ENCODE results near the gene LRIG3.

LRIG3 gene

DNA sequence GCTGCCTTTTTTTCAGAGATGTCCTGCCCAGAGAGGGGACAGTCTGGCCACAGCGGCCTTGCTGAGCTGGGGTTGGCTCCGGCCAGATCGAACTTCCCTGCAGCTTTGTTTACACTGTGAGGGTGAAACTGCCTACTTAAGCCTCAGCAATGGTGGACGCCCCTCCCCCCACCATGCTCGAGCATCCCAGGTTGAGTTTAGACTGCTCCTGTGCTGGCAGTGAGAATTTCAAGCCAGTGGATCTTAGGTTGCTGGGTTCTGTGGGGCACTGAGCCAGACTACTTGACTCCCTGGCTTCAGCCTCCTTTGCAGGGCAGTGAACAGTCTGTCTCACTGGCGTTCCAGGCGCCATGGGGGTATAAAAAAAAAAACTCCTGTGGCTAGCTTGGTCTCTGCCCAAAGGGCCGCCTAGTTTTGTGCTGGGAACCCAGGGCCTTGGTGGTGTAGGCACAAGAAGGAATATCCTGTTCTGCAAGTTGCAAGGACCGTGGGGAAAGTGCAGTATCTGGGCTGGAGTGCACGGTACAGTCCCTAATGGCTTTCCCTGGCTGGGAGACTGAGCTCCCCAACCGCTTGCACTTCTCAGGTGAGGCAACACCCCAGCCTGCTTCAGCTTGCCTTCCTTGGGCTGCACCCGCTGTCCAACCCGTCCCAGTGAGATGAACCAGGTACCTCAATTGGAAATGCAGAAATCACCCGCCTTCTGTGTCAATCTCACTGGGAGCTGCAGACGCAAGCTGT lies 79.1 kb downstream of the LRIG3 start:
- TF ChIP-seq BACH2 (CRISPR knock-in tag; IDR thresholded peaks at IDR 0.05; ENCODE audit: borderline replicate concordance) (no peak), ZFP3 (CRISPR knock-in tag; IDR thresholded peaks at IDR 0.05) (no peak), GLIS3 (CRISPR knock-in tag; IDR thresholded peaks at IDR 0.05) (no peak), RARB (CRISPR knock-in tag; IDR thresholded peaks at IDR 0.05) (no peak), TOX (CRISPR knock-in tag; IDR thresholded peaks at IDR 0.05; ENCODE audit: borderline replicate concordance) (no peak), ZC3H10 (CRISPR knock-in tag; IDR thresholded peaks at IDR 0.05) (no peak), ZNF70 (CRISPR knock-in tag; IDR thresholded peaks at IDR 0.05) (no peak), ZFP30 (CRISPR knock-in tag; IDR thresholded peaks at IDR 0.05) (no peak), CSDC2 (CRISPR knock-in tag; IDR thresholded peaks at IDR 0.05) (no peak)
- TF ChIP-seq, protein P1, sequence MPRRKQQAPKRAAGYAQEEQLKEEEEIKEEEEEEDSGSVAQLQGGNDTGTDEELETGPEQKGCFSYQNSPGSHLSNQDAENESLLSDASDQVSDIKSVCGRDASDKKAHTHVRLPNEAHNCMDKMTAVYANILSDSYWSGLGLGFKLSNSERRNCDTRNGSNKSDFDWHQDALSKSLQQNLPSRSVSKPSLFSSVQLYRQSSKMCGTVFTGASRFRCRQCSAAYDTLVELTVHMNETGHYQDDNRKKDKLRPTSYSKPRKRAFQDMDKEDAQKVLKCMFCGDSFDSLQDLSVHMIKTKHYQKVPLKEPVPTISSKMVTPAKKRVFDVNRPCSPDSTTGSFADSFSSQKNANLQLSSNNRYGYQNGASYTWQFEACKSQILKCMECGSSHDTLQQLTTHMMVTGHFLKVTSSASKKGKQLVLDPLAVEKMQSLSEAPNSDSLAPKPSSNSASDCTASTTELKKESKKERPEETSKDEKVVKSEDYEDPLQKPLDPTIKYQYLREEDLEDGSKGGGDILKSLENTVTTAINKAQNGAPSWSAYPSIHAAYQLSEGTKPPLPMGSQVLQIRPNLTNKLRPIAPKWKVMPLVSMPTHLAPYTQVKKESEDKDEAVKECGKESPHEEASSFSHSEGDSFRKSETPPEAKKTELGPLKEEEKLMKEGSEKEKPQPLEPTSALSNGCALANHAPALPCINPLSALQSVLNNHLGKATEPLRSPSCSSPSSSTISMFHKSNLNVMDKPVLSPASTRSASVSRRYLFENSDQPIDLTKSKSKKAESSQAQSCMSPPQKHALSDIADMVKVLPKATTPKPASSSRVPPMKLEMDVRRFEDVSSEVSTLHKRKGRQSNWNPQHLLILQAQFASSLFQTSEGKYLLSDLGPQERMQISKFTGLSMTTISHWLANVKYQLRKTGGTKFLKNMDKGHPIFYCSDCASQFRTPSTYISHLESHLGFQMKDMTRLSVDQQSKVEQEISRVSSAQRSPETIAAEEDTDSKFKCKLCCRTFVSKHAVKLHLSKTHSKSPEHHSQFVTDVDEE (CRISPR knock-in tag; IDR thresholded peaks at IDR 0.05) = no peak
- TF ChIP-seq, protein P2, sequence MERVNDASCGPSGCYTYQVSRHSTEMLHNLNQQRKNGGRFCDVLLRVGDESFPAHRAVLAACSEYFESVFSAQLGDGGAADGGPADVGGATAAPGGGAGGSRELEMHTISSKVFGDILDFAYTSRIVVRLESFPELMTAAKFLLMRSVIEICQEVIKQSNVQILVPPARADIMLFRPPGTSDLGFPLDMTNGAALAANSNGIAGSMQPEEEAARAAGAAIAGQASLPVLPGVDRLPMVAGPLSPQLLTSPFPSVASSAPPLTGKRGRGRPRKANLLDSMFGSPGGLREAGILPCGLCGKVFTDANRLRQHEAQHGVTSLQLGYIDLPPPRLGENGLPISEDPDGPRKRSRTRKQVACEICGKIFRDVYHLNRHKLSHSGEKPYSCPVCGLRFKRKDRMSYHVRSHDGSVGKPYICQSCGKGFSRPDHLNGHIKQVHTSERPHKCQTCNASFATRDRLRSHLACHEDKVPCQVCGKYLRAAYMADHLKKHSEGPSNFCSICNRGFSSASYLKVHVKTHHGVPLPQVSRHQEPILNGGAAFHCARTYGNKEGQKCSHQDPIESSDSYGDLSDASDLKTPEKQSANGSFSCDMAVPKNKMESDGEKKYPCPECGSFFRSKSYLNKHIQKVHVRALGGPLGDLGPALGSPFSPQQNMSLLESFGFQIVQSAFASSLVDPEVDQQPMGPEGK (CRISPR knock-in tag; IDR thresholded peaks at IDR 0.05; ENCODE audit: borderline replicate concordance) = no peak
- TF ChIP-seq, protein P3, sequence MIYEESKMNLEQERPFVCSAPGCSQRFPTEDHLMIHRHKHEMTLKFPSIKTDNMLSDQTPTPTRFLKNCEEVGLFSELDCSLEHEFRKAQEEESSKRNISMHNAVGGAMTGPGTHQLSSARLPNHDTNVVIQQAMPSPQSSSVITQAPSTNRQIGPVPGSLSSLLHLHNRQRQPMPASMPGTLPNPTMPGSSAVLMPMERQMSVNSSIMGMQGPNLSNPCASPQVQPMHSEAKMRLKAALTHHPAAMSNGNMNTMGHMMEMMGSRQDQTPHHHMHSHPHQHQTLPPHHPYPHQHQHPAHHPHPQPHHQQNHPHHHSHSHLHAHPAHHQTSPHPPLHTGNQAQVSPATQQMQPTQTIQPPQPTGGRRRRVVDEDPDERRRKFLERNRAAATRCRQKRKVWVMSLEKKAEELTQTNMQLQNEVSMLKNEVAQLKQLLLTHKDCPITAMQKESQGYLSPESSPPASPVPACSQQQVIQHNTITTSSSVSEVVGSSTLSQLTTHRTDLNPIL (CRISPR knock-in tag; IDR thresholded peaks at IDR 0.05; ENCODE audit: low read depth) = no peak
- TF ChIP-seq, protein P4, sequence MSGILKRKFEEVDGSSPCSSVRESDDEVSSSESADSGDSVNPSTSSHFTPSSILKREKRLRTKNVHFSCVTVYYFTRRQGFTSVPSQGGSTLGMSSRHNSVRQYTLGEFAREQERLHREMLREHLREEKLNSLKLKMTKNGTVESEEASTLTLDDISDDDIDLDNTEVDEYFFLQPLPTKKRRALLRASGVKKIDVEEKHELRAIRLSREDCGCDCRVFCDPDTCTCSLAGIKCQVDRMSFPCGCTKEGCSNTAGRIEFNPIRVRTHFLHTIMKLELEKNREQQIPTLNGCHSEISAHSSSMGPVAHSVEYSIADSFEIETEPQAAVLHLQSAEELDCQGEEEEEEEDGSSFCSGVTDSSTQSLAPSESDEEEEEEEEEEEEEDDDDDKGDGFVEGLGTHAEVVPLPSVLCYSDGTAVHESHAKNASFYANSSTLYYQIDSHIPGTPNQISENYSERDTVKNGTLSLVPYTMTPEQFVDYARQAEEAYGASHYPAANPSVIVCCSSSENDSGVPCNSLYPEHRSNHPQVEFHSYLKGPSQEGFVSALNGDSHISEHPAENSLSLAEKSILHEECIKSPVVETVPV (CRISPR knock-in tag; IDR thresholded peaks at IDR 0.05) = no peak
- ATAC-seq = no peak

DNA sequence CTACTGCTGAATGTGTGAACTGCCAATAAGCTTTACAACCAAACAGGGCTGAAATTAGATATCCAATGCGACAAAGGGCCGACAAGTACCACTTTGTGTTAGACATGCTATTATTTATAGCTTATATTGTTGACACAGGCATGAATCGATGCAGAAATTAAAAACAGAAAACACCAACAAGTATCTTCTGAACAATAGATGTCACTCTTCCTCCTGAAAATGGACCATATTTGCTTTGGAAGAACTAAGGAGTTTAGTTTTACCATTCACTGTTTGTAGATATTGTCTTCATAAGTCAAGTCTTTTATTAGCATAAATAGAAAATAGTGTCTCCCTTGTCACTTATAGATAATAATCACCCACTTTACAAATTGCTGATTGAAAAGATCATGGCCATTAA lies 86.5 kb downstream of the LRIG3 start:
- no peak for ATAC-seq
- TF ChIP-seq ZC3H10 (CRISPR knock-in tag; IDR thresholded peaks at IDR 0.05) (no peak), SNAI2 (CRISPR knock-in tag; IDR thresholded peaks at IDR 0.05) (no peak), RARB (CRISPR knock-in tag; IDR thresholded peaks at IDR 0.05) (no peak), TOX (CRISPR knock-in tag; IDR thresholded peaks at IDR 0.05; ENCODE audit: borderline replicate concordance) (no peak), OSR1 (CRISPR knock-in tag; IDR thresholded peaks at IDR 0.05) (no peak), CSDC2 (CRISPR knock-in tag; IDR thresholded peaks at IDR 0.05) (no peak), ZNF565 (CRISPR knock-in tag; conservative IDR thresholded peaks at IDR 0.05; ENCODE audit: low read depth) (no peak), ZFP30 (CRISPR knock-in tag; IDR thresholded peaks at IDR 0.05) (no peak), ARNTL (CRISPR knock-in tag; IDR thresholded peaks at IDR 0.05; ENCODE audit: borderline replicate concordance, low read depth) (no peak), ZNF8 (CRISPR knock-in tag; IDR thresholded peaks at IDR 0.05) (no peak), ZNF70 (CRISPR knock-in tag; IDR thresholded peaks at IDR 0.05) (no peak), ISL1 (CRISPR knock-in tag; IDR thresholded peaks at IDR 0.05) (no peak), ESRRG (CRISPR knock-in tag; IDR thresholded peaks at IDR 0.05) (no peak), TCF4 (CRISPR knock-in tag; IDR thresholded peaks at IDR 0.05; ENCODE audit: borderline replicate concordance) (no peak)
- TF ChIP-seq, protein P1 (CRISPR knock-in tag; IDR thresholded peaks at IDR 0.05) = no peak
- TF ChIP-seq, protein P4 (CRISPR knock-in tag; IDR thresholded peaks at IDR 0.05) = no peak
- TF ChIP-seq, protein P3 (CRISPR knock-in tag; IDR thresholded peaks at IDR 0.05; ENCODE audit: low read depth) = no peak
- TF ChIP-seq, protein P5, sequence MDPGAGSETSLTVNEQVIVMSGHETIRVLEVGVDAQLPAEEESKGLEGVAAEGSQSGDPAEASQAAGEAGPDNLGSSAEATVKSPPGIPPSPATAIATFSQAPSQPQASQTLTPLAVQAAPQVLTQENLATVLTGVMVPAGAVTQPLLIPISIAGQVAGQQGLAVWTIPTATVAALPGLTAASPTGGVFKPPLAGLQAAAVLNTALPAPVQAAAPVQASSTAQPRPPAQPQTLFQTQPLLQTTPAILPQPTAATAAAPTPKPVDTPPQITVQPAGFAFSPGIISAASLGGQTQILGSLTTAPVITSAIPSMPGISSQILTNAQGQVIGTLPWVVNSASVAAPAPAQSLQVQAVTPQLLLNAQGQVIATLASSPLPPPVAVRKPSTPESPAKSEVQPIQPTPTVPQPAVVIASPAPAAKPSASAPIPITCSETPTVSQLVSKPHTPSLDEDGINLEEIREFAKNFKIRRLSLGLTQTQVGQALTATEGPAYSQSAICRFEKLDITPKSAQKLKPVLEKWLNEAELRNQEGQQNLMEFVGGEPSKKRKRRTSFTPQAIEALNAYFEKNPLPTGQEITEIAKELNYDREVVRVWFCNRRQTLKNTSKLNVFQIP (CRISPR knock-in tag; IDR thresholded peaks at IDR 0.05; ENCODE audit: borderline replicate concordance, low read depth) = no peak

All from SK-N-SH treated with all-trans-retinoic acid at 6 μM for 48 hours (cell line).